Spleen (tissue), 11 donors: ENCODE data around the gene RPP25L. TPM values are rescaled to one million over a fixed set of nuclear protein-coding genes. Genes with fewer than 3 reads are reported as not detected.

Experiments used
- DNase-seq: peaks from one replicate; pipeline ENCODE4 v3.0.0-alpha.2; 2020
- H3K27ac ChIP-seq, 8 donors: fragments of 200-600 bp; sonication (generic) in 7 of 8; 1 replicate in 4 of 8; 2 replicates in 4 of 8; pipeline versions ENCODE4 v1.5.0 to v1.8.0; 2016 to 2021; ENCODE audit warnings: inconsistent platforms in 4 of 8, mild to moderate bottlenecking in 4 of 8, moderate library complexity in 1 of 8
- H3K27me3 ChIP-seq, 7 donors: fragments of 200-600 bp; sonication (generic) in 6 of 7; replicated peaks in 1 of 7; 1 replicate in 4 of 7; 2 replicates in 3 of 7; pipeline versions ENCODE4 v1.5.0 to v1.8.0; 2016 to 2021; ENCODE audit warnings: inconsistent platforms in 3 of 7, mild to moderate bottlenecking in 1 of 7
- H3K36me3 ChIP-seq, 6 donors: fragments of 200-600 bp; sonication (generic) in 5 of 6; 1 replicate in 4 of 6; 2 replicates in 2 of 6; pipeline versions ENCODE4 v1.5.0 to v1.8.0; 2016 to 2021; ENCODE audit warnings: inconsistent platforms in 2 of 6
- H3K4me1 ChIP-seq, 6 donors: fragments of 200-600 bp; sonication (generic) in 5 of 6; 1 replicate in 3 of 6; 2 replicates in 3 of 6; pipeline versions ENCODE4 v1.5.0 to v1.8.0; 2016 to 2021; ENCODE audit warnings: inconsistent platforms in 3 of 6
- H3K4me3 ChIP-seq, 8 donors: fragments of 200-600 bp; sonication (generic) in 7 of 8; 1 replicate in 4 of 8; 2 replicates in 4 of 8; pipeline versions ENCODE4 v1.5.0 to v1.8.0; 2016 to 2021; ENCODE audit warnings: inconsistent platforms in 4 of 8, mild to moderate bottlenecking in 4 of 8, moderate library complexity in 2 of 8
- H3K9me3 ChIP-seq, 8 donors: fragments of 200-600 bp; sonication (generic) in 7 of 8; 1 replicate in 4 of 8; 2 replicates in 4 of 8; pipeline versions ENCODE4 v1.5.0 to v1.8.0; 2016 to 2021; ENCODE audit warnings: inconsistent platforms in 4 of 8
- CTCF ChIP-seq, 11 experiments: fragments of 200-600 bp in 7 of 11; fragments of 450-650 bp in 4 of 11; sonication (generic) in 4 of 11; IDR thresholded peaks in 8 of 11; conservative IDR thresholded peaks in 3 of 11; 1 replicate in 7 of 11; 2 replicates in 4 of 11; pipeline versions ENCODE4 v1.4.0 to v1.8.0; 2016 to 2021; ENCODE audit warnings: antibody characterized with exemption in 11 of 11, inconsistent platforms in 4 of 11, mild to moderate bottlenecking in 1 of 11
- POLR2A ChIP-seq, 3 donors: fragments of 450-650 bp; IDR thresholded peaks; one replicate each; pipeline ENCODE4 v1.5.1; 2017; ENCODE audit warnings: antibody characterized with exemption in 3 of 3, mild to moderate bottlenecking in 1 of 3
- POLR2AphosphoS5 ChIP-seq, 3 donors: sonication (generic); formaldehyde crosslinking; IDR thresholded peaks; one replicate each; pipeline ENCODE4 v1.5.1; 2017; ENCODE audit warnings: antibody characterized with exemption in 3 of 3
- WGBS, 5 donors: extraction: QIAGEN DNeasy Blood & Tissue Kit in 3 of 5; methylation state at CpG; one replicate each; pipeline versions ENCODE4 v1.1.5 to v1.1.7; 2013 to 2018; 5-methylcytosine and 5-hydroxymethylcytosine counted together
- intact Hi-C: fragments of 100-400 bp; cut with DNase I; formaldehyde crosslinking; loops from one replicate; pipeline ENCODE4 v1.15.0; 2023; ENCODE audit warnings: low total_unique reads
- polyA plus RNA-seq, 3 donors: library from polyadenylated mRNA; stranded (reverse); fragments of 200-250 nt; gene quantifications; one replicate each; pipeline ENCODE4 v1.2.1, GENCODE V29; 2013
- total RNA-seq, 7 donors: library from RNA; depleted of rRNA in 3 of 7; stranded (reverse); fragments of >200 nt in 3 of 7; fragmentation: NEBNext Ultra II Directional in 4 of 7; extraction: Animal tissue kit (Norgen Biotek cat#: 25700) in 4 of 7; gene quantifications; one replicate each; pipeline versions ENCODE4 v1.1.0 to v1.2.1, GENCODE V29; 2016 to 2021
- donor health status: healthy with polysubstance abuse.
- donor health status: DM: no; HTN: no; CAD: no; lungs with moderate emphysema.
- donor health status: DM: no; HTN: no; CAD: no.
- donor health status: Bipolar disorder and iron deficiency.
- donor health status: healthy.
- donor health status: DM: no; HTN: no; CAD: no.
- donor health status: DM: yes; HTN: yes; CAD: no.

RPP25L gene
- total and polyA plus RNA-seq, 10 donors, result 16.8 to 54.1 (median 26.8) TPM

GRCh38 chr9:34589636-34590380, 22.1 kb downstream of the RPP25L start, which contains the start of gene CNTFR:
Gene CNTFR, minus strand, starts transcription at chr9:34589724. Its CDS starts 20,743 bp downstream, at chr9:34568981.
- 1 to 3% (median 1%) methylated on average over 54 to 104 of the region's 104 CpGs for WGBS, 5 donors
- intact Hi-C loops, result loop anchor here (5.0 to 10.0 kb wide), 3 partner anchors 43 to 258 kb away; no protein-coding TSS in a partner anchor
- Histone ChIP-seq H3K27ac (peak within 1 kb of the TSS in 7 of 8 donors; percentile 29 to 72 (median 59)), H3K9me3 (no peaks in the 10 kb centered on the region), H3K4me3 (peak within 1 kb of the TSS; percentile 27 to 72 (median 48)), H3K36me3 (no peaks in the 10 kb centered on the region), H3K4me1 (peaks cover 22 to 70% (median 43%) of the 10 kb centered on the region in 6 donors), H3K27me3 (peaks cover 0 to 98% (median 70%) of the 10 kb centered on the region in 7 donors)
- DNase-seq, result peak; percentile 66
- no peak for TF ChIP-seq CTCF (IDR thresholded peaks at IDR 0.05 in 8 of 11, conservative IDR thresholded peaks at IDR 0.05 in 3 of 11)
- peak in 1 of 3 donors; percentile 52 for TF ChIP-seq POLR2AphosphoS5 (IDR thresholded peaks at IDR 0.05)

- peaks cover 0 to 100% (median 72%) of the 10 kb centered on the region in 7 donors for H3K27me3 ChIP-seq
- peak overlapping the region in 5 of 8 donors; percentile 54 to 72 (median 57) for H3K27ac ChIP-seq
- 2 to 12% (median 3%) methylated on average over 55 to 86 of the region's 86 CpGs for WGBS, 5 donors
- intact Hi-C loops, result no loop called here
- TF ChIP-seq POLR2AphosphoS5 (IDR thresholded peaks at IDR 0.05) (peak in 1 of 3 donors; percentile 47), CTCF (IDR thresholded peaks at IDR 0.05 in 8 of 11, conservative IDR thresholded peaks at IDR 0.05 in 3 of 11) (no peak), POLR2A (IDR thresholded peaks at IDR 0.05) (no peak)
- peaks cover 22 to 70% (median 43%) of the 10 kb centered on the region in 6 donors for H3K4me1 ChIP-seq
- DNase-seq, result peak; percentile 75
- H3K4me3 ChIP-seq, result peak overlapping the region; percentile 27 to 72 (median 48)
- no peaks in the 10 kb centered on the region for H3K9me3 ChIP-seq
- no peaks in the 10 kb centered on the region for H3K36me3 ChIP-seq
These were observed 22.9 kb downstream of the RPP25L start for GRCh38 chr9:34588671-34589635.

GRCh38 chr9:34587271-34587670, 24.6 kb downstream of the RPP25L start:
- peaks cover 22 to 55% (median 36%) of the 10 kb centered on the region in 6 donors for H3K4me1 ChIP-seq
- H3K36me3 ChIP-seq, result no peaks in the 10 kb centered on the region
- H3K9me3 ChIP-seq, result no peaks in the 10 kb centered on the region
- H3K27me3 ChIP-seq, result peaks cover 0 to 100% (median 55%) of the 10 kb centered on the region in 7 donors
- DNase-seq, result no peak
- intact Hi-C loops, result no loop called here
- TF ChIP-seq POLR2AphosphoS5 (IDR thresholded peaks at IDR 0.05) (no peak), POLR2A (IDR thresholded peaks at IDR 0.05) (no peak), CTCF (IDR thresholded peaks at IDR 0.05 in 8 of 11, conservative IDR thresholded peaks at IDR 0.05 in 3 of 11) (no peak)
- WGBS, 5 donors, result 42 to 71% (median 55%) methylated on average over 2 of the region's 2 CpGs
- H3K27ac ChIP-seq, result no peak overlapping the region
- peak overlapping the region in 3 of 8 donors; percentile 47 to 51 (median 51) for H3K4me3 ChIP-seq
